ENCODE measurements around the gene MAPK10. TPM values are rescaled to one million over a fixed set of nuclear protein-coding genes. Genes with fewer than 3 reads are reported as not detected.

Gene MAPK10
- total and polyA plus RNA-seq, 2 experiments from 2014 or later = 3.6 to 8.1 TPM

- DNase-seq (ENCODE audit: low spot score) = no peak
Measured at GRCh38 chr4:86181585-86181984, 178.3 kb downstream of the MAPK10 start.

More at GRCh38 chr4:86181585-86181984, 178.3 kb downstream of the MAPK10 start:
- Histone ChIP-seq H3K27ac (ENCODE audit: low read depth) (no peak overlapping the region), H3K36me3 (ENCODE audit: insufficient read depth) (no peaks in the 10 kb centered on the region), H2AFZ (no peak overlapping the region), H4K20me1 (replicated peaks; ENCODE audit: insufficient read depth) (no peaks in the 10 kb centered on the region), H3K4me3 (no peak overlapping the region), H3K79me2 (replicated peaks; ENCODE audit: insufficient read depth) (no peaks in the 10 kb centered on the region), H3K27me3 (ENCODE audit: insufficient read depth) (no peaks in the 10 kb centered on the region), H3K4me2 (no peak overlapping the region), H3K9me2 (ENCODE audit: insufficient read depth) (no peaks in the 10 kb centered on the region), H3K4me1 (ENCODE audit: insufficient read depth) (no peaks in the 10 kb centered on the region), H3F3A (replicated peaks; ENCODE audit: low read depth) (no peaks in the 10 kb centered on the region)
- Mint-ChIP-seq H3K4me3 (no peak overlapping the region), H3K27me3 (ENCODE audit: insufficient read depth, low read depth, poor library complexity) (no peaks in the 10 kb centered on the region), H3K9me3 (no peaks in the 10 kb centered on the region; the same call in 2 of the 3 replicates), H3K27ac (no peak overlapping the region), H3K4me1 (peaks cover 4% of the 10 kb centered on the region; the same call in 1 of the 3 replicates), H3K36me3 (ENCODE audit: low read depth) (0 out of 3 replicates have a peak, but pooled peaks cover 2% of the 10 kb centered on the region)
- TF ChIP-seq ETS1 (IDR thresholded peaks at IDR 0.05) = no peak
- no peak for TF ChIP-seq NANOG (IDR thresholded peaks at IDR 0.05; ENCODE audit: borderline replicate concordance)
- no peak for TF ChIP-seq POLR2AphosphoS5 (IDR thresholded peaks at IDR 0.05; ENCODE audit: low read depth)
- TF ChIP-seq ZNF114 (CRISPR knock-in tag; IDR thresholded peaks at IDR 0.05) = no peak
- no peak for TF ChIP-seq ZNF462 (CRISPR knock-in tag; IDR thresholded peaks at IDR 0.05)
- no peak for TF ChIP-seq EZH2phosphoT487 (IDR thresholded peaks at IDR 0.05; ENCODE audit: unreplicated experiment)
- no peak for TF ChIP-seq STAT1 (IDR thresholded peaks at IDR 0.05; ENCODE audit: unreplicated experiment)
- TF ChIP-seq CREB1 (CRISPR knock-in tag; IDR thresholded peaks at IDR 0.05; ENCODE audit: low read depth) = no peak
- no peak for TF ChIP-seq REST (IDR thresholded peaks at IDR 0.05; ENCODE audit: unreplicated experiment)
- TF ChIP-seq CTCF (conservative IDR thresholded peaks at IDR 0.05; ENCODE audit: low read depth in 2 of 2) = no peak
- no peak for TF ChIP-seq ZNF331 (CRISPR knock-in tag; IDR thresholded peaks at IDR 0.05; ENCODE audit: low read depth)
- no peak for TF ChIP-seq JUNB (IDR thresholded peaks at IDR 0.05; ENCODE audit: unreplicated experiment)
- no peak for TF ChIP-seq EZH2 (IDR thresholded peaks at IDR 0.05; ENCODE audit: low read depth, unreplicated experiment)
- ATAC-seq = no peak

Data from GM23338 (cell line).